ENCODE data around the gene GIMAP6. TPM values are rescaled to one million over a fixed set of nuclear protein-coding genes. Genes with fewer than 3 reads are reported as not detected.

Gene GIMAP6
- total and polyA plus RNA-seq, 2 of the 13 experiments (the other 11 are each of a cell fraction or from before 2014, with no cell fraction given): not detected

- TF ChIP-seq TERF1 (CRISPR knock-in tag; IDR thresholded peaks at IDR 0.05) (no peak), ZNF350 (CRISPR knock-in tag; IDR thresholded peaks at IDR 0.05; ENCODE audit: borderline replicate concordance, low read depth) (no peak), HMGXB4 (CRISPR knock-in tag; IDR thresholded peaks at IDR 0.05; ENCODE audit: borderline replicate concordance in 1 of 2, low read depth in 1 of 2) (no peak), ZNF431 (CRISPR knock-in tag; IDR thresholded peaks at IDR 0.05; ENCODE audit: borderline replicate concordance, low read depth) (no peak), HDAC1 (CRISPR knock-in tag; IDR thresholded peaks at IDR 0.05) (no peak), ZFY (CRISPR knock-in tag; IDR thresholded peaks at IDR 0.05) (no peak), ZNF558 (CRISPR knock-in tag; IDR thresholded peaks at IDR 0.05; ENCODE audit: borderline replicate concordance) (no peak), ZNF772 (CRISPR knock-in tag; IDR thresholded peaks at IDR 0.05) (no peak), ZMYM3 (CRISPR knock-in tag; IDR thresholded peaks at IDR 0.05) (no peak), ZMAT3 (CRISPR knock-in tag; conservative IDR thresholded peaks at IDR 0.05) (no peak), SMC3 (IDR thresholded peaks at IDR 0.05; ENCODE audit: low read length) (no peak), ZNF260 (CRISPR knock-in tag; IDR thresholded peaks at IDR 0.05; ENCODE audit: borderline replicate concordance, low read depth) (no peak), NCOR1 (IDR thresholded peaks at IDR 0.05; ENCODE audit: borderline replicate concordance, low read length) (no peak), NR2C2 (CRISPR knock-in tag; IDR thresholded peaks at IDR 0.05; ENCODE audit: borderline replicate concordance) (no peak), KDM4B (CRISPR knock-in tag; IDR thresholded peaks at IDR 0.05) (no peak), KLF12 (CRISPR knock-in tag; IDR thresholded peaks at IDR 0.05; ENCODE audit: borderline replicate concordance) (no peak), GPBP1L1 (CRISPR knock-in tag; IDR thresholded peaks at IDR 0.05) (no peak), ZNF891 (CRISPR knock-in tag; IDR thresholded peaks at IDR 0.05) (no peak)
- H4K20me1 ChIP-seq (ENCODE audit: insufficient read depth, low read length): no peaks in the 10 kb centered on the region
- no peak overlapping the region for H3K27ac ChIP-seq (ENCODE audit: extremely low read length, insufficient read depth, low read length)
- FAIRE-seq: no peak
- no peak overlapping the region for H3K9ac ChIP-seq (ENCODE audit: insufficient read depth, low read depth, low read length)
- CTCF ChIA-PET (ENCODE audit: low intra/inter-chr PET ratio, low total read pairs): no interaction called here
- no peak for DNase-seq (ENCODE audit: low spot score)
- no peak overlapping the region for H3K4me2 ChIP-seq (ENCODE audit: low read depth, low read length)
- H3K27me3 ChIP-seq (ENCODE audit: control insufficient read depth in 1 of 2, insufficient read depth in 2 of 2, low read length in 2 of 2): no peaks in the 10 kb centered on the region
- in situ Hi-C loops (cut with HindIII; ENCODE audit: extremely low pct_ligation_motif_present, low pct_unique_long_range_greater_than_20kb): no loop called here
- under 1% methylated on average over 4 of the region's 4 CpGs for WGBS (ENCODE audit: low lambda C conversion rate)
- no peak overlapping the region for H3K4me3 ChIP-seq (replicated peaks in 1 of 3; ENCODE audit: insufficient read depth in 1 of 3, low read depth in 2 of 3, low read length in 3 of 3)
- H3K4me1 ChIP-seq (ENCODE audit: insufficient read depth, low read length): no peaks in the 10 kb centered on the region
- no TSS peak for BruUV-seq (replicated peaks)
- ATAC-seq: no peak
- peaks cover 1% of the 10 kb centered on the region; the same call in 1 of the 2 replicates for H3K9me3 ChIP-seq (ENCODE audit: low read length)
- no peak overlapping the region for H2AFZ ChIP-seq (ENCODE audit: low read length)
- H3K79me2 ChIP-seq (ENCODE audit: insufficient read depth, low read length): no peaks in the 10 kb centered on the region
- intact Hi-C loops (cut with micrococcal nuclease; ENCODE audit: unreplicated experiment): no loop called here
- POLR2A ChIA-PET: no interaction called here
- no peaks in the 10 kb centered on the region for H3K36me3 ChIP-seq (replicated peaks in 1 of 2; ENCODE audit: control insufficient read depth in 1 of 2, insufficient read depth in 2 of 2, low read length in 2 of 2)
Measured at GRCh38 chr7:150586068-150586784, 46.0 kb downstream of the GIMAP6 start.
